Measurements from ENCODE around the gene SORCS2.

SORCS2 gene

GRCh38 chr4:7297374-7297773 lies 105.0 kb downstream of the SORCS2 start:
- H3K4me3 ChIP-seq (ENCODE audit: low read depth, low read length): no peak overlapping the region
- ChIA-PET POLR2A (no interaction called here), CTCF (interaction anchor here (1.1 to 7.0 kb wide), 10 partner anchors 10 to 423 kb away, joined by 3 to 156 read pairs (median 6); partner anchors contain the start of gene SORCS2)
- no peak for TF ChIP-seq CTCF (IDR thresholded peaks at IDR 0.05; ENCODE audit: insufficient read depth, low read length, missing control alignments)
- no peak for DNase-seq (ENCODE audit: low read depth, low spot score)

GRCh38 chr4:7297881-7298280 lies 105.5 kb downstream of the SORCS2 start:
- TF ChIP-seq CTCF (IDR thresholded peaks at IDR 0.05; ENCODE audit: insufficient read depth, low read length, missing control alignments): no peak
- no peak overlapping the region for H3K4me3 ChIP-seq (ENCODE audit: low read depth, low read length)
- DNase-seq (ENCODE audit: low read depth, low spot score): no peak
- ChIA-PET CTCF (interaction anchor here (1.1 to 7.0 kb wide), 8 partner anchors 11 to 423 kb away, joined by 3 to 156 read pairs (median 6); partner anchors contain the start of gene SORCS2), POLR2A (no interaction called here)

DNA sequence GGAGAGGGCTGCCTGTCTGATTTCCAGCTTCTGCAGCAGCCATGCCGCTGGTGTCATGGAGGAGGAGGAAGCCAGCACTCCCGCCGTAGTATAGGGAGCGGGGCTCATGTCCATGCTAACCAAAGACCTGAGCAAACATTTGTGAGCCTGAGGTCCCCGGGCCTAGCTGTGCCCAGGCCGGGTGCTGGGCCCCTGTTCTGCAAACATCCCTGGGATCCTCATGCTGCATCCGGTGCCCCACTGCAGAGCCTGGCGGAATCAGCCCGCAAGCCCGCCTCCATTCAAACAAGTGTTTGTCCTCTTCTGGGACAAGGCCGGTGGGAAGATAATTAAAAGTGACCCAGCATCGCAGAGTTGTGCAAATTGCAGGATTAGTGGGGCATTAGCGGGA lies 106.3 kb downstream of the SORCS2 start:
- no peak overlapping the region for H3K4me3 ChIP-seq (ENCODE audit: low read depth, low read length)
- POLR2A ChIA-PET: no interaction called here
- no peak for TF ChIP-seq CTCF (IDR thresholded peaks at IDR 0.05; ENCODE audit: insufficient read depth, low read length, missing control alignments)
- CTCF ChIA-PET: interaction anchor here (1.5 to 7.0 kb wide), 7 partner anchors 11 to 422 kb away, joined by 3 to 156 read pairs (median 7); partner anchors contain the start of gene SORCS2
- no peak for DNase-seq (ENCODE audit: low read depth, low spot score)

- CTCF ChIA-PET: interaction anchor here (0.8 to 7.0 kb wide), 6 partner anchors 12 to 421 kb away, joined by 3 to 156 read pairs (median 4); partner anchors contain the start of gene SORCS2
- DNase-seq (ENCODE audit: low read depth, low spot score): no peak
- POLR2A ChIA-PET: no interaction called here
- no peak overlapping the region for H3K4me3 ChIP-seq (ENCODE audit: low read depth, low read length)
- no peak for TF ChIP-seq CTCF (IDR thresholded peaks at IDR 0.05; ENCODE audit: insufficient read depth, low read length, missing control alignments)
Measured at GRCh38 chr4:7299010-7299907, 106.9 kb downstream of the SORCS2 start.

GRCh38 chr4:7299908-7300710 lies 107.8 kb downstream of the SORCS2 start:
- CTCF ChIA-PET: interaction anchor here (0.8 to 7.0 kb wide), 6 partner anchors 12 to 420 kb away, joined by 3 to 156 read pairs (median 4); partner anchors contain the start of gene SORCS2

More at GRCh38 chr4:7299908-7300710, 107.8 kb downstream of the SORCS2 start:
- DNase-seq (ENCODE audit: low read depth, low spot score): no peak
- TF ChIP-seq CTCF (IDR thresholded peaks at IDR 0.05; ENCODE audit: insufficient read depth, low read length, missing control alignments): no peak
- H3K4me3 ChIP-seq (ENCODE audit: low read depth, low read length): no peak overlapping the region
- POLR2A ChIA-PET: no interaction called here
